SK-N-MC (cell line): ENCODE results near the gene DTNA.

Source experiments
- DNase-seq: peaks from one replicate; pipeline ENCODE4 v3.0.0-alpha.2; 2011; ENCODE audit warnings: low read depth, low spot score
- H3K27ac ChIP-seq: fragments of 200-600 bp; sonication (generic); 2 replicates; pipeline ENCODE4 v1.5.1; 2016; ENCODE audit warnings: mixed run types
- H3K36me3 ChIP-seq: fragments of 200-600 bp; sonication (generic); 2 replicates; pipeline ENCODE4 v1.6.1; 2017; ENCODE audit warnings: antibody characterized with exemption, low read length, mixed read lengths; ENCODE audit not compliant: insufficient read depth
- H3K4me3 ChIP-seq: fragments of 200-600 bp; sonication (generic); 2 replicates; pipeline ENCODE4 v1.5.1; 2016
- H3K9ac ChIP-seq: fragments of 200-600 bp; sonication (generic); 2 replicates; pipeline ENCODE4 v1.8.0; 2017; ENCODE audit warnings: mixed run types, mixed read lengths; ENCODE audit not compliant: insufficient read length
- H3K9me3 ChIP-seq: fragments of 200-600 bp; sonication (generic); 2 replicates; pipeline ENCODE4 v1.6.1; 2017; ENCODE audit warnings: low read depth, mild to moderate bottlenecking, antibody characterized with exemption, low read length, moderate library complexity, mixed read lengths
- EZH2 ChIP-seq: fragments of 200-600 bp; sonication (generic); IDR thresholded peaks from one replicate; pipeline ENCODE4 v1.6.1; 2017; ENCODE audit warnings: antibody characterized with exemption
- FOXP2 ChIP-seq: optimal IDR thresholded peaks from 2 replicates; pipeline ENCODE3; 2011; ENCODE audit warnings: mild to moderate bottlenecking, moderate library complexity; ENCODE audit not compliant: insufficient read depth; ENCODE audit errors: extremely low read length, control extremely low read depth
- POLR2AphosphoS5 ChIP-seq: IDR thresholded peaks from 2 replicates; pipeline ENCODE4 v1.6.1; 2012; ENCODE audit warnings: mild to moderate bottlenecking, low read depth, low read length, borderline replicate concordance

Gene DTNA

DNA sequence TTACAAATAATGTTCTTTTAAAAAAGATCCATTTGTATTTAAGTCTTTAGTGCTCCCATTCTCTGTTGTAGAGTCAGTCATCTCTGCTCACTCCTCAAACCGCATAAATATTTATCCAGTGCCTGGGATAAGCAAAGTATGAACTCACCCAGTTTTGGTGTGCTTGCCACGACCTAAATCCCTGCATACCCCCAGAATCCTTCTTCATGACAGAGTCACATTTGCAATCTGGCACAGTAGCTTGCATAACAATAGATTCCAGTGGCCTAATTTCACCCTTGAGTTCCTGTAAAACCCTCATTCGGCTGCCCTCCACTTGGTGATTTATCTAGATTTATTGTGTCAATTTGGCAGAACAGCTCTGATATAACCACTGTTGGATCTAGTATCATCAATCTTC, 92.9 kb downstream of the DTNA start:
- Histone ChIP-seq H3K9me3 (no peaks in the 10 kb centered on the region), H3K36me3 (no peaks in the 10 kb centered on the region), H3K4me3 (no peak overlapping the region), H3K9ac (no peak overlapping the region), H3K27ac (no peak overlapping the region)
- DNase-seq, result no peak
- no peak for TF ChIP-seq POLR2AphosphoS5
- no peak for TF ChIP-seq EZH2
- no peak for TF ChIP-seq FOXP2

- TF ChIP-seq FOXP2 (no peak), POLR2AphosphoS5 (no peak), EZH2 (no peak)
Observed at GRCh38 chr18:34803877-34804400, 93.8 kb downstream of the DTNA start.

DNA sequence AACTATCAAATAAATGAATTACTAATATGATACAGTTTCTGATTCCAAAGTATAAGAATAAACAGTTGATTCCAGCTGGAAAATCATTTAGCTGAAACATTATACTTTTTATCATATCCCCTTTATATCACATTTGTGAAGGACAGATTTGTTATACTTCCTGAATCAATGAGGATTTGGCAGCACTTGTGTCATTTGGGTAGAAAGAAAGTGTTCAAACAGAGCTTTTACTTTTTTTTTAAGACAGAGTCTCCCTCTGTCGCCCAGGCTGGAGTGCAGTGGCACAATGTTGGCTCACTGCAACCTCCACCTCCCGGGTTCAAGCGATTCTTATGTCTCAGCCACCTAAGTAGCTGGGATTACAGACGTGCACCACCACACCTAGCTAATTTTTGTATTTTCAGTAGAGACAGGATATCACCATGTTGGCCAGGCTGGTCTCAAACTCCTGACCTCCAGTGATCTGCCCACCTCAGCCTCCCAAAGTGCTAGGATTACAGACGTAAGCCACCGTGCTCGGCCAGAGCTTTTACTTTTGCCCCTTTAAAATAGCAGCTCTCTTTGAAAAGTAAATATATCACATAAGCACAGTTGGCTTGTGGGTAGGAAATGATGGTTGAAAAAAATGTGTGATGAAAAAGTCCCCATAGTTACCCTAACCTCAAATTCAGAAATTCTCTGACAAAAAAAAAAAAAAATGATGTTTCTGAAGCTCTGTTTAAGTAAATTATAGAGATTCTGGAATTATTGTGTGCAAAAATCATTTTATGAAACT, 95.2 kb downstream of the DTNA start:
- no peak overlapping the region for H3K27ac ChIP-seq
- no peak for DNase-seq
- no peaks in the 10 kb centered on the region for H3K9me3 ChIP-seq
- TF ChIP-seq FOXP2, result no peak
- no peak for TF ChIP-seq POLR2AphosphoS5
- TF ChIP-seq EZH2, result no peak
- H3K4me3 ChIP-seq, result no peak overlapping the region
- H3K9ac ChIP-seq, result no peak overlapping the region
- H3K36me3 ChIP-seq, result no peaks in the 10 kb centered on the region

More at GRCh38 chr18:34803877-34804400, 93.8 kb downstream of the DTNA start:
- Histone ChIP-seq H3K4me3 (no peak overlapping the region), H3K9ac (no peak overlapping the region), H3K36me3 (no peaks in the 10 kb centered on the region), H3K27ac (no peak overlapping the region), H3K9me3 (no peaks in the 10 kb centered on the region)
- no peak for DNase-seq

GRCh38 chr18:34805878-34806351, 95.8 kb downstream of the DTNA start:
- Histone ChIP-seq H3K9ac (no peak overlapping the region), H3K27ac (no peak overlapping the region), H3K4me3 (no peak overlapping the region), H3K36me3 (no peaks in the 10 kb centered on the region), H3K9me3 (no peaks in the 10 kb centered on the region)
- no peak for TF ChIP-seq EZH2
- TF ChIP-seq FOXP2, result no peak
- no peak for TF ChIP-seq POLR2AphosphoS5
- no peak for DNase-seq

GRCh38 chr18:34806527-34806926, 96.4 kb downstream of the DTNA start:
- DNase-seq, result no peak
- no peak overlapping the region for H3K4me3 ChIP-seq
- no peak for TF ChIP-seq EZH2
- TF ChIP-seq POLR2AphosphoS5, result no peak
- no peak for TF ChIP-seq FOXP2
- no peaks in the 10 kb centered on the region for H3K9me3 ChIP-seq
- H3K27ac ChIP-seq, result no peak overlapping the region
- no peak overlapping the region for H3K9ac ChIP-seq
- H3K36me3 ChIP-seq, result no peaks in the 10 kb centered on the region

- no peak for DNase-seq
Observed at GRCh38 chr18:34807106-34807796, 97.2 kb downstream of the DTNA start.

DNA sequence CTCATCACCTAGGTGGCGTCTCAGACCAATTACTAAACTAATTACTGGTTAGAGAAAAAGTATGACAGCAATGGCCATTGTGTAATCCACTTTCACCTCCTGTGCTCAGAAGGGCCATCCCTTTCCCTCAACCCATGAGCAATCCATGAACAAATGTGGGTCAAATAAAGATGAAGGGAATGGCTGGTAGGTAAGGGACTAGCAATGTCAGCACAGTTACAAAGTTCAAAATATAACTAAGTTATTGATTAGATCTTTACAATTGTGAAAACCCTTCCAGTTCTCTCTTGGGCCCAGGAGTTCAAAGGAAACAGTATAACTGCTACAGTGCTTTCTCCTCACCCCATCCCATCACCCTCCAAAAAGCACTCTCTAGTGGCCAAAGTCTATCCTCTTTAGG, 98.3 kb downstream of the DTNA start:
- H3K36me3 ChIP-seq, result no peaks in the 10 kb centered on the region
- H3K27ac ChIP-seq, result no peak overlapping the region
- TF ChIP-seq POLR2AphosphoS5 (no peak), EZH2 (no peak), FOXP2 (no peak)
- H3K9ac ChIP-seq, result no peak overlapping the region
- H3K9me3 ChIP-seq, result no peaks in the 10 kb centered on the region
- DNase-seq, result no peak
- H3K4me3 ChIP-seq, result no peak overlapping the region

More at GRCh38 chr18:34807106-34807796, 97.2 kb downstream of the DTNA start:
- Histone ChIP-seq H3K9me3 (no peaks in the 10 kb centered on the region), H3K36me3 (no peaks in the 10 kb centered on the region), H3K27ac (no peak overlapping the region), H3K9ac (no peak overlapping the region), H3K4me3 (no peak overlapping the region)
- no peak for TF ChIP-seq FOXP2
- TF ChIP-seq EZH2, result no peak
- TF ChIP-seq POLR2AphosphoS5, result no peak

DNA sequence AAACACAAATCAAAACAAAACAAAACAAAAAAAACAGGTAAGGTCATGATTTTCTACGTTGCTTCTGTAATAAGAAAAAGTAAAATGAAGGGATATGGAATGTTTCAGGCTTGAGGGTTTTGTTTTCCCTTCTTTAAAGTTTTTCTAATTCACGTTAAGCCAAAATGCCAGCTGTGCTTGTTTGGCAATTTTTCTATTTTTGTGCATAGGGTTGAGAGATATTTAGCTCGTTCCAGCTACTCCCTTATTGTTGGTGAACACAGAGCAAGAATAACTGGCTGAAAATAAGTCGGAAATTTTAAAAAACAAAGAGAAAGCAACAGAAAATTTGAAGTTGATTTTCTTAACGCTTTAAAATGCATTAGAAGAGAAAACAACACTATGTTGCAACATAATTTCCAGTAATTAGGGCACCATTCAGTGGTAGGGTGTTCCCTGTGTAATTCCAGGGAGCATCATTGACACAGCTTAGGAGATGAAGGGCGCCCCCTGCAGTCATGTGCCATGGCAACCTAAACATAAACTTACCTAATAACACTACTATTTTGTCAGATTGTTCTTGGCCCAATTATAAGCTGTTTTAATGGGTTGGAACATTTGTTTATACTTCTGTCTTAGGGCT, 99.5 kb downstream of the DTNA start:
- H3K4me3 ChIP-seq, result no peak overlapping the region
- DNase-seq, result no peak
- no peaks in the 10 kb centered on the region for H3K36me3 ChIP-seq
- H3K9ac ChIP-seq, result no peak overlapping the region
- H3K9me3 ChIP-seq, result no peaks in the 10 kb centered on the region
- no peak for TF ChIP-seq EZH2
- no peak for TF ChIP-seq FOXP2
- TF ChIP-seq POLR2AphosphoS5, result no peak
- H3K27ac ChIP-seq, result no peak overlapping the region
